Smooth muscle cell (in vitro differentiated cells): ENCODE data around the gene ARMC2. TPM values are rescaled to one million over a fixed set of nuclear protein-coding genes. Genes with fewer than 3 reads are reported as not detected.

ENCODE experiments used
- DNase-seq: peaks from one replicate; lab custom pipeline; 2025; ENCODE audit not compliant: unreplicated experiment; lab: John Stamatoyannopoulos, UW
- H2AFZ ChIP-seq: fragments of 200-600 bp; sonication (generic); 2 replicates; pipeline ENCODE4 v1.6.0; 2016; ENCODE audit warnings: antibody characterized with exemption, low read depth, mild to moderate bottlenecking
- H3F3A ChIP-seq: fragments of 200-600 bp; sonication (generic); 2 replicates; pipeline ENCODE4 v1.6.0; 2017; ENCODE audit warnings: antibody characterized with exemption, low read depth
- H3K27ac ChIP-seq: fragments of 200-600 bp; sonication (generic); 2 replicates; pipeline ENCODE4 v1.5.1; 2016; ENCODE audit warnings: low read depth, mild to moderate bottlenecking
- H3K27me3 ChIP-seq: fragments of 200-600 bp; sonication (generic); 2 replicates; pipeline ENCODE4 v1.6.1; 2016; ENCODE audit warnings: low read depth, mild to moderate bottlenecking
- H3K36me3 ChIP-seq: fragments of 200-600 bp; sonication (generic); 2 replicates; pipeline ENCODE4 v1.5.1; 2016; ENCODE audit warnings: low read depth
- H3K4me1 ChIP-seq: fragments of 200-600 bp; sonication (generic); 2 replicates; pipeline ENCODE4 v1.5.1; 2016; ENCODE audit warnings: low read depth
- H3K4me2 ChIP-seq: fragments of 200-600 bp; sonication (generic); 2 replicates; pipeline ENCODE4 v1.6.0; 2016; ENCODE audit warnings: mild to moderate bottlenecking
- H3K4me3 ChIP-seq: fragments of 200-600 bp; sonication (generic); 2 replicates; pipeline ENCODE4 v1.5.1; 2016; ENCODE audit warnings: mild to moderate bottlenecking
- H3K79me2 ChIP-seq: fragments of 200-600 bp; sonication (generic); 2 replicates; pipeline ENCODE4 v1.6.0; 2016; ENCODE audit warnings: low read depth, mild to moderate bottlenecking
- H3K9ac ChIP-seq: fragments of 200-600 bp; sonication (generic); 2 replicates; pipeline ENCODE4 v1.6.0; 2016; ENCODE audit warnings: low read depth
- H3K9me3 ChIP-seq: fragments of 200-600 bp; sonication (generic); replicated peaks from 2 replicates; pipeline ENCODE4 v1.5.1; 2016; ENCODE audit warnings: low read depth
- H4K20me1 ChIP-seq: fragments of 200-600 bp; sonication (generic); 2 replicates; pipeline ENCODE4 v1.6.0; 2016; ENCODE audit warnings: low read depth
- CTCF ChIP-seq: fragments of 200-600 bp; sonication (generic); IDR thresholded peaks from 2 replicates; pipeline ENCODE4 v1.5.1; 2017; ENCODE audit warnings: borderline replicate concordance, mild to moderate bottlenecking, antibody characterized with exemption; ENCODE audit not compliant: insufficient read depth, poor library complexity, severe bottlenecking
- WGBS: methylation state at CpG from one replicate; pipeline ENCODE4 v1.1.7; 2016; ENCODE audit warnings: low lambda C conversion rate; 5-methylcytosine and 5-hydroxymethylcytosine counted together
- polyA plus RNA-seq: library from polyadenylated mRNA; unstranded; fragments of >200 nt; fragmentation: Nextera tagmentation; extraction: Ambion mirVana; gene quantifications from 2 replicates; pipeline ENCODE4 v1.2.1, GENCODE V29; 2016
- total RNA-seq: library from RNA; depleted of rRNA; stranded (reverse); fragments of >200 nt; gene quantifications from 2 replicates; pipeline ENCODE4 v1.2.3, GENCODE V29; 2014

Gene ARMC2
- total and polyA plus RNA-seq, 2 experiments from 2014 or later: 2.0 to 2.6 TPM

- H3K4me2 ChIP-seq: no peak overlapping the region
- H3K9me3 ChIP-seq: no peaks in the 10 kb centered on the region
- H3F3A ChIP-seq: no peaks in the 10 kb centered on the region
- no peaks in the 10 kb centered on the region for H3K79me2 ChIP-seq
- no peaks in the 10 kb centered on the region for H3K36me3 ChIP-seq
- no peak overlapping the region for H3K4me3 ChIP-seq
- no peak for DNase-seq
- H3K27me3 ChIP-seq: no peaks in the 10 kb centered on the region
- H3K27ac ChIP-seq: no peak overlapping the region
- no peak overlapping the region for H3K9ac ChIP-seq
- WGBS: 97% methylated on average over 14 of the region's 14 CpGs
- no peak for TF ChIP-seq CTCF
- H4K20me1 ChIP-seq: no peaks in the 10 kb centered on the region
- H3K4me1 ChIP-seq: no peaks in the 10 kb centered on the region
- no peak overlapping the region for H2AFZ ChIP-seq
Measured at GRCh38 chr6:108961077-108961476, 112.9 kb downstream of the ARMC2 start.

- no peak overlapping the region for H3K4me3 ChIP-seq
- H3K79me2 ChIP-seq: no peaks in the 10 kb centered on the region
- H3K27me3 ChIP-seq: no peaks in the 10 kb centered on the region
- H2AFZ ChIP-seq: no peak overlapping the region
- no peak for TF ChIP-seq CTCF
- 83% methylated on average over 6 of the region's 6 CpGs for WGBS
- no peak overlapping the region for H3K27ac ChIP-seq
- H3F3A ChIP-seq: no peaks in the 10 kb centered on the region
- no peak overlapping the region for H3K9ac ChIP-seq
- DNase-seq: no peak
- H3K4me2 ChIP-seq: no peak overlapping the region
- peaks cover 8% of the 10 kb centered on the region for H3K4me1 ChIP-seq
- H3K9me3 ChIP-seq: no peaks in the 10 kb centered on the region
- no peaks in the 10 kb centered on the region for H4K20me1 ChIP-seq
- H3K36me3 ChIP-seq: no peaks in the 10 kb centered on the region
Measured at GRCh38 chr6:108961985-108962384, 113.8 kb downstream of the ARMC2 start.

GRCh38 chr6:108966251-108966650 lies 118.0 kb downstream of the ARMC2 start:
- no peak for TF ChIP-seq CTCF
- 95% methylated on average over 5 of the region's 5 CpGs for WGBS
- peaks cover 11% of the 10 kb centered on the region for H3K4me1 ChIP-seq
- H3K9me3 ChIP-seq: no peaks in the 10 kb centered on the region
- peak overlapping the region; percentile 29 for H3K27ac ChIP-seq
- no peak overlapping the region for H3K9ac ChIP-seq
- DNase-seq: no peak
- no peaks in the 10 kb centered on the region for H3K79me2 ChIP-seq
- no peaks in the 10 kb centered on the region for H3K36me3 ChIP-seq
- H3K27me3 ChIP-seq: no peaks in the 10 kb centered on the region
- H3K4me2 ChIP-seq: peak overlapping the region; percentile 9
- no peak overlapping the region for H2AFZ ChIP-seq
- H3K4me3 ChIP-seq: no peak overlapping the region
- H4K20me1 ChIP-seq: no peaks in the 10 kb centered on the region
- no peaks in the 10 kb centered on the region for H3F3A ChIP-seq
